Activated CD4-positive, CD25-positive, alpha-beta regulatory T cell treated with anti-CD3 and anti-CD28 coated beads, Interleukin-2, amount 50 U/mL, for 24 hours (primary cell): ENCODE results near the gene PPP1R15B.

Source experiments
- ATAC-seq, 2 donors: fragments of 150-1000 bp; cut with Tn5 transposase; one replicate each; pipeline ENCODE4 v1.10.0; 2021; ENCODE audit warnings: mild to moderate bottlenecking in 1 of 2, moderate library complexity in 1 of 2

Gene PPP1R15B

DNA sequence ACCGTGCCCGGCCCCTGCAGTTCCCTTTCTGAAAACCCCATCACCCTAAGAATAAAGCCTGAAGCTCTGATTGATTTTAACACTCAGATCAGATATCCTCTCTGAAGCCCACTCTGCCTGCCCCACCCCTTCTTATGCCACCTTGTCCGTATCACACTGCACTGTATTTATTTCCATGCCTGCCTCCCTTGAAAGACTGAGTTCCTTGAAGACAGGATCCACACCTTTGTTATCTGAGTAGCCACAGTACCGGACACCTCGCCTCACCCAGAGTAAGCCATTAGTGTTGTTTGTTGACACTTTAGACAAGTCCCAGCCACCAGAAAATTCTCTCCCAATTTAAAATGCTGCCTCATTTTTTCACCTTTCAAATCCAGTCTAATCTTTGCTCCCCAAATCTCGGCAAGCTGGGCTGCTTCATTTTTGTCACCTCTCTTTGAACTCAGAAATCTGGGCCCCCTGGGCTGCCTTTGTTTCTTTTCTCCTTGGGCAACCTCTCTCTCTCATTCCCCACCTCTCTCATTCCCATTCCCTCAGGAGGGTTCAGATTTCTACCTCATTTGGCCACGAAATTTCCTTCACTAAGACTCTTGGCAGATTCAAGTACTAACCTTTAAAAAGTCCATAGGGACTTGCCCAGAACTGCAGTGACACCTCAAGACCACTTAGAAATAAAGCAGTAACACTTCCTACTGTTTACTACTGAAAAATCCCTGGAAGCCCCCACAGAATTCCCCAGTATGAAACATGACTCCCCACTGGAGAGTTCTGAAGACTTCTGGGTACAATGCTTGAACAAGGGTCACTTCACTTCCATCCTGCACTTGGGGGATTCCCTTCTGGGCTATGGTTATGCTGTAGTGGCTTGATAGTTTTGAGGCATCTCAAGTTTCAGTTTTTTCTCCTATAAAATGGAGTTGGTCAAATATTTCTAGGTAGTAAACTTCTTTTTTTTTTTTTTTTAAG, 8.7 kb upstream of the PPP1R15B start:
- peak in 1 of 2 donors; percentile 22 for ATAC-seq

DNA sequence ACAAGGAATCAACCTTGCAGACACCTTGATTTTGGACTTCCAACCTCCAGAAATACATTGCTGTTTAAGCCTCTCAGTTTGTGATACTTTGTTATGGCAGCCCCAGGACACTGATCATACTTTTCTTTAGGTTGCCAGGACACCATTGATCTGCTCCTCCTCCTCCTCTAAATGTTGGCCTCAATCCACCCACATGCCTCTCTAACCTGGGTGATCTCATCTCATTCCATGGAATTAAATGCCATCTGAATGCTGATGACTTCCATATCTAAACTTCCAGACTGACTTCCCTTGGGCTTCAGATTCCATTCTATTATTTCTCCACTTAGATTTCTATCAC, 7.4 kb upstream of the PPP1R15B start:
- ATAC-seq, result no peak

DNA sequence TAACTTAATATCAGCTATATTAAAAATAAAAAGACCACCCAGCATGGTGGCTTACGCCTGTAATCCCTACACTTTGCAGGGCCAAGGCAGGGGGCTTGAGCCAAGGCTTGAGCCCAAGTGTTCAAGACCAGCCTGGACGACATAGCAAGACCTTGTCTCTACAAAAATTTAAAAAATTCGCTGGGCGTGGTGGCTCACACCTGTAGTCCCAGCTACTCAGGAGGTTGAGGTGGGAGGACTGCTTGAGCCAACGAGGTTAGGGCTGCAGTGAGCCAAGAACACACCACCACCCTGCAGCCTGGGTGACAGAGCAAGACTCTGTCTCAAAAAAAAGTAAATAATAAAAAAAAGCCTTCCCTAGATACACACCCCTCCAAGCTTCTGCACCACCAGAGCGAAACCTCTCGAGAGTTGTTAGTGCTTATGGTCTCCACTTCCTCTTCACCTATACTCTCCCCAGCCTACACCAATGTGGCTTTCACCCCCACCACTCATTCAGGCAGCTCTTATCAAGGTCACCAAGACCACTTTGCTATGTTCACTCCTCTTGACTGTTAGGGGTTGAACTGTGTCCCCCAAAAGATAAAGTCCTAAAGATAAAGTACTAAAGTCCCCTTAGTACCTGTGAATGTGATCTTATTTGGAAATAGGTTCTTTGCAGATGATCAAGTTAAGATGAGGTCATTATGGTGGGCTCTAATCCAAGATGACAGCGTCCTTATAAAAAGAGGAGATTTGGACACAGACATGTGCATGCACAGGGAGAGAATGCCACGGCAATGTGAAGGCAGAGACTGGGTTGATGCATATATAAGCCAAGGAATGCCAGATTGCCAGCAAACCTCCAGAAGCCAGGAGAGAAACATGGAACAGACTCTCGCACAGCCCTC, 6.8 kb upstream of the PPP1R15B start:
- no peak for ATAC-seq

DNA sequence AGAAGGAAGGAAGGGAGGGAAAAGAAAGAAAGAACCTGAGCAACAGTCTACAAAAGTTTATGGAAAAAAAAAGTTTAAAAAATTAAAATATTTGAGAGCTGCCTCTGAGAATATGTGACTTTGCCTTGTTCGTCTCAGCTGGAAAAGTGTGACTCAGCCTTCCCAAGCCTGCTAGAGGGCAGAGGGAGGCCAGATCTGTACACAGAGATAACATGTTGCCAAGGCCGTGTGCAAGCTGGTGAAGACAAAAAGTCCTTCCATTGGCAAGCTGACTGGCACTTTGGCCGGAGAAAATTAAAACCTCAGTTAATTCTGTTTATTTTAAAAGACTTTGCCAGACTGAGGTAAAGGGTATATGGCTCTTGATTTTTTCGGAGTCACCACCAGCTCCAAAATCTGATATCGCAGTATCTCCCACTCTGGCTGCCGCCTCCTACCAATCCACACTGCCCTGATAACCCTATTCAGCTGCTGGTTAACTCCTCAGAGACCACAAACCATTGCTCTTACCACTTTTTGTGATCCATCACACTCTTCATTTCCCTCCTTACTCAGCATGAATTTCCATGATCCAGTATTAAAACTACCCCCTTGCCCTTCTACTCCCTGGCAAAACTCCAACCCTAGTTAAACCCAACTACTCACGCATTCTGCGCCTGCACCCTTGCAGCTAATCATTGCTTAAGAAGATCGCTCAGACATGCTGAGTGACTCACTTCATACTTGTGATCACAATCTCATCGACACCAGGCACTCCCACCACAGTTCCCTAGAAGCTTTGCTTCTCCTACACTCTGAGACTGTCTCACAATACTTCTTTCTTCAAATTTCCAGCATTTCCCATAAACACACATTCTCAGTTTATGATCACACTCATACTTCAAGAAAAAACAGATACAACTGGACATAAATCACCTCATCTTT, 5.7 kb upstream of the PPP1R15B start:
- peak; percentile 78 to 91 for ATAC-seq

DNA sequence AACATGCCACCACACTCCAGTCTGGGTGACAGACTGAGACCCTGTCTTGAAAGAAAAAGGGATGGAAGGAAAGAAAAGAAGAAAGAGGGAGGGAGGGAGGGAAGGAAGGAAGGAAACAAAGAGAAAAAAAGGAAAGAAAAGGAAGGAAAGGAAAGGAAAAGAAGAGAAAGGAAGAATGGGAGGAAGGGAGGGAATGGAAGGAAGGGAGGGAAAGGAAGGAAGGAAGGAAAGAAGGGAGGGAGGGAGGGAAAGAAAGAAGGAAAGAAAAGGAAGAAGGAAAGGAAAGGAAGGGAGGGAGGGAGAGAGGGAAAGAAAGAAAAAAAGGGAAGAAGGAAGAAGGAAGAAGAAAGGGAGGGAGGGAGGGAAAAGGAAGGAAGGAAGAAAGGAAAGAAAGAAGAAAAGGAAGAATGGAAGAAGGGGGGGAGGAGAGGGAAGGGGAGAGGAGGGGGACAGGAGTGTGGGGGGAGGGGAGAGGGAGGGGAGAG, 5.0 kb upstream of the PPP1R15B start:
- no peak for ATAC-seq

DNA sequence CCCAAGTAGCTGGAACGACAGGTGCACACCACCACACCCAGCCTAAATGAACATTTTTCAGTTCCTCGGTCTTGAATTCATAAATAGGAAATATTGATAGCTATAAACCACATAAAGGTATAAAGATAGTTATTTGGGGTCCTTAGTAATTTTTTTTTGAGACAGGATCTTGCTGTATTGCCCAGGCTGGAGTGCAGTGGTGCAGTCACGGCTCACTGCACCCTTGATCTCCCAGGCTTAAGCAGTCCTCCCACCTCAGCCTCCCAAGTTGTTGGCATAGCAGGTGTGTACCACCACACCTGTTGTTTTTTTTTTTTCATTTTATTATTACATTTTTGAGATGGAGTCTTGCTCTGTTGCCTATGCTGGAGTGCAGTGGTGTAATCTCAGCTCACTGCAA, 3.7 kb upstream of the PPP1R15B start:
- ATAC-seq, result no peak

DNA sequence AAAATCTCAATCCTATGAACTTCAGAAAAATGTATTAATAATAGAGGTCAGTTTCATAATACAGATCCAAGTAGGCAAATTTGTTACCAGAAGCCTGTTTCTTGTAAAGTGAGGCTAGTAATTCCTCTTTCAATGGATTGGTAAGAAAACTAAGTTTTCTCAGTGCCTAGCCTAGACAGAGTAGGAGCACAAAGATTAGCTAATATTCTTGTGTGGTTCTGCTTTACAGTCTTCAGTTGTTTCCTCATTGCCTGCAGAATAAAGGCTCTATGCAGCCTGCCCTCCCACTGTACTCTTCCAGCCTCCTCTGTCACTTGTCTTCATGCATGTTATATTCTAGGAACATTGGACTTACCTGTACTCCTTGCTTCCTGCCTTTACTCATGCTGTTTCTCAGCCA, 2.4 kb upstream of the PPP1R15B start:
- no peak for ATAC-seq

DNA sequence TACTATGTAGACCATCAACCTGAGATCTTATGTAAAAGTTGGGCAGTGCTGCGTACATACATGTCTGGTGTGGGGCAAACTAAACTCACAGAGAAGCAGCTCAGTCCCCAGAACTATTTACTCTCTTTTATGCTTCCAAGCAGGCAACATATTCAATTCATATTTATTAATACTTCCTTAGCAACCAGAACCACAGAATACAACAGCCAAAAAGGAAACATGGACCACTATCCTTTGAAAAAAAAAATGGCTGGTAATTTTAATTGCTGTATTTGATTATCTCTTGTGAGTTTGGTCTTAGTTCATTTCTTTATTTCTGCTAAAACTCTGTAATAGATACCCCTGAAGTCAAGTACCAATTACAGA, 1.5 kb upstream of the PPP1R15B start:
- ATAC-seq, result no peak

DNA sequence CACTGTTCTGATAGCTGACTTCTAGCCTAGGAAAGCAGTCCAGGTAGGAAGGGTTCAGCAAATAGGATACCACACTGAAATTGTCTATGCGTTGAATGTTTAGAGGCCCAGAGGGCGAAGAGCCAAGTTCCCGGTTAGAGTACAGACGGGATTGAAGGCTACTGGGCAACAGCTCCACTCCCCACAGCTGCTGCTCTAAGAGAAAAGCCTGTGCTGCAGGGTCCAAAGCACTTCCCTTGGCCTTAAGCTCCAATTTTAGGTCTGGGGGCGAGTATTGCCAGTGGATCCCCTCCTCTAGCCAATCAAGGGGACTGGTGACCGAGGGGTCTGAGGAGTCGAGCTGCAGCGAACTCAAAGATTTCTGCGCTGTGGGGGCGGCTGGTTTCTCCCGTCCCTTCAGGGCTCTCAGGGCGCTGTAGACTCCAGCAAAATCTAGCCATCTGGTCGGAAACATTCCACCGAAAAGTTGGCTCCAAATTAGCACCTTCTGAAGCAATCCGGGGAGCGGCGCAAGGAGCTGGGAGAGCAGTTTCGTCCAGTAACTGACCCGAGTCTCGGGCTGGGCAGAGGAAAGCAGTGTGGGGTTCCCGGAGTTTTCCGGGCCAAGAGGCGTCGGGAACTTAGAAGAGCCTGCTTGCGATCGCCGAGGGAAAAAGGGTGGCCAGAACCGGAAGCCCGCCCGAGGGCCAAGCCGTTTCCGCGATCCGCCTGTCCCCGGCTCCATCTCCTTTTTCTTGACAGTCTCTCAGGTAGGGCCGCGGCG, 748 bp downstream of the PPP1R15B start:
- ATAC-seq, result peak; percentile 9 to 26

DNA sequence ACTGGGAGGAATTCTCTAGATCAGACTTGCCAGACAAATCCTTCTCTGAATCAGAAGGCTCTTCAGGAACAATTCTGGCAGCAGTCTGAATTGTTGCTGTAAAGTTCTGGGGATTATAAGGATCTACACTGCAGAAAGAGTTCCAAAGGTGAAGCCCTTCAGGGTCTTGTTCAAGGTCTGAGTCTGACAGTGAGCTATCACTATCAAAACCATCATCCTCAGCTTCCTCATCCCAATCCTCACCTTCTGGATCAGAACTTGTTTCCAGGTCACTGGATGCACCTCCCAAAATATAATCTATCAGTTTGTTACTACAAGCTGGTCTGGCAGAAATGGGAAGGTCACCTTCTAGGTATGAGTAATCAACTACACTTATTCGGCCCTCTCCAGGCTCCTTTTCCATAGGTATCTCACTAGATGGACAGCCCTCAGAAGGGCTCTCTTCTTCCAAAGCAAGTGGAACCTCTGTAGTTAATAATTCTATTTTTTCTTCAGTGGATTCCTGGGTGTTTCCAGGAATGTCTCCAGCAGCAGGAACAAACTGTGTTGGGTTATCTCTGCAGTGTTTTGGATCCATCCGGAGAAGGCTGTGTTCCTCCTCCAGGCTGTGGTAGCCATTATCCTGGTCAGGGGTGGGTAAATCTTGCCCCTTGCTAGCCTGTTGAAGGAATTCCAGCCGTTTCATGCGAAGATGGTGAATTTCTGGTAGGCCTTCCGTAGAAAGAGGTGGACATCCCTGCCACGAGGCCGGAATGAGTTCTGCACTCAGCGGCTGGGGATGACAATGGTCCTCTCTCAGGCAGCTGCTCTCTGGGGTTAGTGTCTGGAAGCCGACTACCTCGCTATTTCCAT, 1.6 kb downstream of the PPP1R15B start:
- no peak for ATAC-seq

DNA sequence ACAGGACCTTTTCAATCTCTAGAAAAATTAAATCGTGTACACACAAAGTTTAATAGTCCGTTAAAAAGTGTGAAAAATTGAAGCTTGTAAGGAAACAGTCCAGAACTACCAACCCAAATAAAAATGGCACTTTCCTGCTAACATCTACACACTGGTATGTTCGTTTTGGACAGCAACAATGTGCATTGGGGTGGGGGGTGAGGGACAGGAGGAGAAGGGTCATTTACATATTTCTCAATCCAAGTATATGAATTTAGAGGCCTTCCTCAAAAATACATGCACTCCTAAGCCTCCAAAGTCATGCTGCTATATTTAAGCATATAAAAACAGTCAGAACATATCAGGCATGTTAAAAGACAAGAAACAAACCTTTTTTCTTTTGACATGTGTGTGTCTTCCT, 2.5 kb downstream of the PPP1R15B start:
- ATAC-seq, result no peak

DNA sequence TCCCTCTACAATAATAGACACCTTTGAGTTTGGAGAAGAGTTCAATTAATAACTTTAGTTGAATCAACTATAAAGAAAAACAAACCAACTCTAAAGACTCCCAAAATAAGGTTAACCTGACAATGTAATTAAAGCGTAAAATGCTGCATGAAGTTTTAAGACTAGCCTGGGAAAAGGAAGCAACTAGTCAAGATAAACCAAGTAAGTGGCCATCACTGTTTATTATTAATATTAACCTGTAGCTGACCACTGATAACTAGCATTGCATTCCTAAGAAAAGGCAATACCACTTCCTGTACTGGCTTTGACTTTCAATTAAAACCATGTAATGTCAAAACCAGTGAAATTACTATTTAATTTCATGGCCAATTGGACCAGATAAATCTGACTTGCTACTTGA, 3.0 kb downstream of the PPP1R15B start:
- ATAC-seq, result no peak

DNA sequence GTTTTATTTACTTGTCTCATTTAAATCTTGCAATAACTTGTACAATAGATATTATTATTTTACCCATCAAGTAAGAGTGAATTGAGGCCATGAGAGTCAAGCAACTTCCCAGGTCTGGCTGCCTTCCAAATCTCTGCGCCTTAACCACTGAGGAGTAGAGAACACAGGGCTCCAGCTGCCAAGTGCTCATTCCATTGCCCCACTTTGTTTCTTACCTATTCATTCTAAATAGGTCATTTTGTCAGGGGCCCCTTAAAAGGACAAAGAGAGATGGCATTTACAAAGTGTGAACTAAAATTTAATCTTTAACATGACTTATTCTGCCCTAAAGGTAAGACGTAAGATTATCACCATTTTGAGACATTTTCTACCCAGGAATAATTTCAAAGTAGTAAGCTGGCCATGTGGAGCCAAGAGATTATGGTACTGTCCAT, 3.5 kb downstream of the PPP1R15B start:
- no peak for ATAC-seq

DNA sequence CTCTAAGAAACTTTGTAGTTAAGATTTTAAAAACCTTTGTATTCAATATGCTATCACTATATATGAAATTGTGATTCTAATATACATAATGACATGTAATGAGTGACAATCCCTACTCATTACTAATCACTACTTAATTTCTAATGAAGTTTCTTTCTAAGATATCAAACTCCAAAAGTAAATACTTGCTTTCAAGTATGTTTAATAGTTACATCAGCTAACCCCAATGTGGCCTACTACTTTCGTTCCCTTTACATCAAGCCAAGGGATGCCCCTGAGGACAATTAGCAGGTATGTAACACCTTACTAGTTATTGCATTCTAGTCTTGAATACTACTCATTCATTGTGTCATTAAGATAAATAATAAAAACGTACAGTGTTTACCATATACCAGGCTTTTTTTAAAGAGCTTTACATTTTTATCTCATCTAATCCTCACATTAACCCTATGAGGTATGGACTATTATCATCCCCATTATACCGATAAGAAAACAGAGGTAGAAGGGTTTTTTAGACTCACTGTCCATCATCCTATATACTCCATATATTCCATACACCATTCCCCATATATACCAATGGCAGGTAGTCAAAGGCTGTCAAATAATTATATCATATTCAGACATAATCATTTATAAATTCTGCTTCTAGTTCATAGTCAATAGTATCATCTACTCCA, 4.2 kb downstream of the PPP1R15B start:
- peak in 1 of 2 donors; percentile 9 for ATAC-seq

DNA sequence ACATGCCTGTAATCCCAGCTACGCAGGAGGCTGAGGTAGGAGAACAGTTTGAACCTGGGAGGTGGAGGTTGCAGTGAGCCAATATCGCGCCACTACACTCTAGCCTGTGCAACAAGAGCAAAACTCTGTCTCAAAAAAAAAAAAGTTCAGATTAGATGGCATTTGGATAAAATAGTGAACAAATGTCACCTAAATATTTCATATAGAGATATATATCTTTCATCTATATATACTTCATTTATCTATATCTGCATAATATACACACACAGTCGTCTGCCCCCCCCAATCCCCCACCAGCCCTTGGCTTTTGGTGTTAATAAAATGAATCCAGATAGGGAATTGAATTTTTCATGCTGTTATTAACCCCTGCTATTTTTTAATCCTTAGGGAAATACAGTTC, 5.0 kb downstream of the PPP1R15B start:
- ATAC-seq, result no peak

DNA sequence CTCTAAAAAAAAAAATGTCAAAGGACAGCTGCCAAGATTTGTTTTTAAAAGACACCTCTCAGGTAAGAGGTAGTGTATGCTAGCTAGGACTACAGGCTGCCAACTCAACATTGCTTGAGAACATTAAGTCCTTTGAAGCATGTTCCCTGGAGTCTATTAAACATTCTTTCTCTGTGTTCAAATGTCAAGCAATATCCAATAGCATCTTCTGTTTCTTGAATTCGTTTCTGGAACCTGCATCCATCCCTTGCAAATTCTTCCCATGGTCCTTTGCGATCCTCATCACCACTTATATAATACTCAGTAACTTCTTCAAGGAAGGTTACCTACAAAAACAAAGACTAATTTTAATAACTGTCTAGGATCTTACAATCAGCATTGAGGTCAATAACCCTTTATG, 5.6 kb downstream of the PPP1R15B start:
- no peak for ATAC-seq

DNA sequence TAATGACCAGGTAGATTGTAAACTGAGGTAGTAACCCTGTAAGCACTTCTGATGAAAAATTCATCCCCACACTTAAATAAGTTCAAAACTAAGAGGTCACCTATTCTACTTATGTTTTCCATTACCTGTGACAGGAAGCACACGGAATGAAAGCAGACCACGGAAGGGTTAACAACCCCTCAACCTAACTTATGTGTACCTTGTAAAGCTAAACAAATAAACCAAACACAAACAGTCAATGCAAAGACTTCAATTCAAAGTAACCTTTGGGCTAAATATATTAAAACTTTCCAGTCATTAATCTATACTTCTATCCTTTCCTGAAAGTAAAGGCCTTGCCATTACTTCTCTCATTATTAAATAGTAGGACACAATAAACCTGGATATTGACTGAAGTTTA, 7.0 kb downstream of the PPP1R15B start:
- no peak for ATAC-seq

DNA sequence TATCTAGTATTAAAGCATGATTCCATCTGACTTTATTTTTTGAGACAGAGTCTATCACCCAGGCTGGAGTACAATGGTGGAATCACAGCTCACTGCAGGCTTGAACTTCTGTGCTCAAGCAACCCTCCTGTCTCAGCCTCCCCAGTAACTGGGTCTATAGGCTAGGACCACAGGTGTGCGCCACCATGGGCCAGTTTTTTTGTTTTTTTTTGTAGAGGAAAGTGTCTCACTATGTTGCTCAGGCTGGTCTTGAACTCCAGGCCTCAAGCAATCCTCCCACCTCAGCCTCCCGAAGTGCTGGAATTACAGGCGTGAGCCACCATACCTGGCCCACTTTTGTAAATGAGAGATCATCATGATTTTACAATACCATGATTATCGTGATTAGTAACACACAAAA, 9.2 kb downstream of the PPP1R15B start:
- ATAC-seq, result no peak

DNA sequence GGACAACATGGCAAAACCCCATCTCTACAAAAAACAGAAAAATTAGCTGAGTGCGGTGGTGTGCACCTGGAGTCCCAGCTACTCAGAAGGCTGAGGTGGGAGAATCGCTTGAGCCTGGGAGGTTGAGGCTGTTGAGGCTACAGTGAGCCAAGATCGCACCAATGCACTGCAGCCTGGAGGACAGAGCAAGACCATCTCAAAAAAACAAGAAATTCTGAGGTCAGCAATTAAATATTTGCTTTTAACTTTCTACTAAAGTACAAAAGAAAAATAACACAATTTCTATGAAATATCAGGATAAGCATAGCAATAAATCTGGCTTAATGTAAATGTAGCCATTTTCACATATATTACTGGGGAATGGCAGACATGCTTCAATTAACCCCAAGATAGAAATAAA, 9.9 kb downstream of the PPP1R15B start:
- no peak for ATAC-seq

DNA sequence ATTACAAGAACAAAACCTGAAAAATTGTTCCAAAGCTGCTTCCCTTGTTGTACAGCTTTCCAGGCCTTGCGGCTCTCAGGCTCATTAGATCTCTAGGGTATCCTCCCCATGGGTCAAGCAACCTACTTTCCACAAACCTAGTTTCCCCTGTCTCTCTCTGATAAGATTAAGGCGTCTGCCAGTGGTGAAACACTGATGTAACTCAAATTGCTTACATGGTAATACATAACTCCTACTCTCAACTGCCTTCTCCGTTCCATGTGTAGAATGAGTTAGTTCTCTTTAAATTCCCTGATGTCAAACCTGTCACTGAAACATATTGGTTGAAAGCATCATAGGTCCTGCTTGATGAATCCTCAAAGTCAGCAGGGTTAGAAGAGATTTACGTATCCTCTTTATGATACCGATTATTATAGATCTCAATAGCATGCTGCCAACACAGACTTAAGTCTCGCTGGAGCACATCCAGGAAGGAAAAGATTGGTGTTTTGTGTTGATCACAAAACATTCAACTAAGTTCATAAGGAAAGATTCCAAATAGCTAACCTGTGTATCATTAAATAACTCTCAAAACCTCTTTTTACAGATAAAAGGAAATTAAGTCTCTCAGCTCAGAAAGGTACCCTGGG, 10.6 kb downstream of the PPP1R15B start:
- ATAC-seq, result no peak
